HEK293 (cell line): ENCODE data around the gene TRMT61A.
A peak's percentile ranks its signal among the peaks of the same experiment; 100 is the strongest.

Source experiments
- CTCF ChIA-PET: fragments of 350-600 bp; formaldehyde crosslinking; extraction: SDS; loops from one replicate; lab custom pipeline; 2021; ENCODE audit warnings: antibody characterized with exemption; lab: Yijun Ruan, JAX
- POLR2A ChIA-PET: fragments of 300-600 bp; formaldehyde crosslinking; extraction: SDS; loops from one replicate; lab custom pipeline; 2020; ENCODE audit warnings: antibody characterized with exemption, inconsistent platforms; lab: Yijun Ruan, JAX
- H3K27ac ChIP-seq: fragments of 200-500 bp; sonication (Bioruptor generic); 2 replicates; pipeline ENCODE4 v1.5.1; 2014; ENCODE audit warnings: low read depth, low read length, control low read depth, inconsistent platforms; ENCODE audit errors: extremely low read depth
- H3K36me3 ChIP-seq, 2 experiments: fragments of 200-500 bp in 1 of 2; sonication (Bioruptor generic) in 1 of 2; 1 replicate in 1 of 2; 2 replicates in 1 of 2; pipeline ENCODE4 v1.5.1; 2014 to 2017; ENCODE audit warnings: inconsistent platforms in 2 of 2, low read length in 2 of 2; ENCODE audit not compliant: control insufficient read depth in 2 of 2, insufficient read depth in 1 of 2
- H3K4me1 ChIP-seq: fragments of 200-500 bp; sonication (Bioruptor generic); 2 replicates; pipeline ENCODE4 v1.5.1; 2014; ENCODE audit warnings: mild to moderate bottlenecking, low read length, inconsistent platforms; ENCODE audit not compliant: control insufficient read depth, insufficient read depth
- H3K4me3 ChIP-seq: 2 replicates; pipeline ENCODE4 v1.5.1; 2011; ENCODE audit warnings: low read depth, mild to moderate bottlenecking, control low read depth, low read length, moderate library complexity
- H3K9me3 ChIP-seq: fragments of 200-500 bp; sonication (Bioruptor generic); 2 replicates; pipeline ENCODE4 v1.5.1; 2014; ENCODE audit warnings: low read depth, low read length, inconsistent platforms; ENCODE audit not compliant: control insufficient read depth, insufficient read depth
- BCL6B ChIP-seq: fragments of 450-650 bp; formaldehyde crosslinking; IDR thresholded peaks from 2 replicates; pipeline ENCODE4 v1.5.1; 2017; ENCODE audit warnings: missing biosample characterization, missing genetic modification characterization
- GLIS1 ChIP-seq: fragments of 450-650 bp; formaldehyde crosslinking; IDR thresholded peaks from 2 replicates; pipeline ENCODE4 v1.5.1; 2016; ENCODE audit warnings: missing biosample characterization, missing genetic modification characterization
- GLIS2 ChIP-seq: fragments of 450-650 bp; formaldehyde crosslinking; IDR thresholded peaks from 2 replicates; pipeline ENCODE4 v1.5.1; 2016; ENCODE audit warnings: missing biosample characterization, missing genetic modification characterization
- KLF8 ChIP-seq: fragments of 450-650 bp; formaldehyde crosslinking; IDR thresholded peaks from 2 replicates; pipeline ENCODE4 v1.5.1; 2016; ENCODE audit warnings: missing biosample characterization, missing genetic modification characterization
- ZBTB20 ChIP-seq: fragments of 450-650 bp; formaldehyde crosslinking; IDR thresholded peaks from 2 replicates; pipeline ENCODE4 v1.5.1; 2016; ENCODE audit warnings: missing biosample characterization, missing genetic modification characterization
- ZFP3 ChIP-seq: fragments of 450-650 bp; formaldehyde crosslinking; IDR thresholded peaks from 2 replicates; pipeline ENCODE4 v1.5.1; 2016; ENCODE audit warnings: low read depth, missing biosample characterization, missing genetic modification characterization
- ZNF121 ChIP-seq: fragments of 450-650 bp; formaldehyde crosslinking; IDR thresholded peaks from 2 replicates; pipeline ENCODE4 v1.5.1; 2016; ENCODE audit warnings: missing biosample characterization, missing genetic modification characterization
- ZNF157 ChIP-seq: fragments of 450-650 bp; formaldehyde crosslinking; IDR thresholded peaks from 2 replicates; pipeline ENCODE4 v1.5.1; 2016; ENCODE audit warnings: missing biosample characterization, missing genetic modification characterization
- ZNF2 ChIP-seq: fragments of 450-650 bp; formaldehyde crosslinking; IDR thresholded peaks from 2 replicates; pipeline ENCODE4 v1.5.1; 2016; ENCODE audit warnings: missing biosample characterization, missing genetic modification characterization
- ZNF221 ChIP-seq: fragments of 450-650 bp; formaldehyde crosslinking; IDR thresholded peaks from 2 replicates; pipeline ENCODE4 v1.5.1; 2017; ENCODE audit warnings: missing biosample characterization, missing genetic modification characterization, borderline replicate concordance
- ZSCAN16 ChIP-seq: fragments of 450-650 bp; formaldehyde crosslinking; IDR thresholded peaks from 2 replicates; pipeline ENCODE4 v1.5.1; 2016; ENCODE audit warnings: missing biosample characterization, missing genetic modification characterization

Gene TRMT61A

GRCh38 chr14:103534576-103535061 is 5.6 kb downstream of the TRMT61A start:
- TF ChIP-seq GLIS2 (tag by site-specific recombination), result peak; percentile 61
- peak; percentile 77 for TF ChIP-seq GLIS1 (tag by site-specific recombination)
- no peak for TF ChIP-seq ZNF121
- TF ChIP-seq, all 188 proteins: peak for 2
- ChIA-PET POLR2A (interaction anchor here (0.6 to 3.9 kb wide), 4 partner anchors 12 to 48 kb away, joined by 3 to 19 read pairs (median 4); partner anchors contain the start of gene CKB), CTCF (no interaction called here)
- Histone ChIP-seq H3K36me3 (peaks cover 0 to 19% of the 10 kb centered on the region in 2 experiments; a peak in 1 of 3 replicates), H3K4me3 (no peak overlapping the region), H3K4me1 (peaks cover 3% of the 10 kb centered on the region; the same call in 1 of the 2 replicates), H3K27ac (no peak overlapping the region), H3K9me3 (no peaks in the 10 kb centered on the region)

GRCh38 chr14:103535081-103535890 is 6.3 kb downstream of the TRMT61A start:
- POLR2A ChIA-PET, result interaction anchor here (1.5 to 3.9 kb wide), 2 partner anchors 13 to 15 kb away, joined by 6 to 19 read pairs; partner anchors contain the start of gene CKB
- TF ChIP-seq KLF8 (tag by site-specific recombination), result no peak
- TF ChIP-seq ZFP3 (tag by site-specific recombination), result no peak

GRCh38 chr14:103535891-103536565 is 7.0 kb downstream of the TRMT61A start:
- Histone ChIP-seq H3K9me3 (no peaks in the 10 kb centered on the region), H3K36me3 (peaks cover 0 to 14% of the 10 kb centered on the region in 2 experiments; a peak in 1 of 3 replicates)
- TF ChIP-seq GLIS2 (tag by site-specific recombination) (0 out of 2 replicates have a peak, but pooled peaks have one; percentile 11), GLIS1 (tag by site-specific recombination) (peak; percentile 66), BCL6B (tag by site-specific recombination) (no peak), ZBTB20 (tag by site-specific recombination) (no peak), ZSCAN16 (no peak)
- TF ChIP-seq, all 188 proteins: peak for 2
- H3K27ac ChIP-seq, result no peak overlapping the region
- ChIA-PET CTCF (interaction anchor here (0.5 to 0.6 kb wide), 2 partner anchors 11 to 111 kb away, joined by 3 to 5 read pairs; no protein-coding TSS in a partner anchor), POLR2A (interaction anchor here (0.8 to 3.9 kb wide), 3 partner anchors 13 to 15 kb away, joined by 4 to 19 read pairs (median 6); partner anchors contain the start of gene CKB)
- no peak overlapping the region for H3K4me3 ChIP-seq
- H3K4me1 ChIP-seq, result 0 out of 2 replicates have a peak, but pooled peaks cover 5% of the 10 kb centered on the region

More at GRCh38 chr14:103535081-103535890, 6.3 kb downstream of the TRMT61A start:
- Histone ChIP-seq H3K4me1 (0 out of 2 replicates have a peak, but pooled peaks cover under 1% of the 10 kb centered on the region), H3K36me3 (peaks cover 0 to 19% of the 10 kb centered on the region in 2 experiments; a peak in 1 of 3 replicates), H3K4me3 (no peak overlapping the region), H3K9me3 (no peaks in the 10 kb centered on the region), H3K27ac (no peak overlapping the region)
- CTCF ChIA-PET, result no interaction called here

GRCh38 chr14:103536693-103537092 is 7.7 kb downstream of the TRMT61A start:
- Histone ChIP-seq H3K9me3 (no peaks in the 10 kb centered on the region), H3K27ac (no peak overlapping the region), H3K4me1 (0 out of 2 replicates have a peak, but pooled peaks cover 5% of the 10 kb centered on the region), H3K36me3 (peaks cover 0 to 14% of the 10 kb centered on the region in 2 experiments; a peak in 1 of 3 replicates), H3K4me3 (no peak overlapping the region)
- ChIA-PET POLR2A (interaction anchor here (0.6 to 1.2 kb wide), 3 partner anchors 15 to 435 kb away, joined by 3 to 5 read pairs (median 4); no protein-coding TSS in a partner anchor), CTCF (interaction anchor here (0.5 to 0.6 kb wide), 2 partner anchors 111 to 370 kb away, joined by 3 to 5 read pairs; no protein-coding TSS in a partner anchor)
- TF ChIP-seq ZNF221 (tag by site-specific recombination), result no peak
- TF ChIP-seq ZNF157, result no peak
- TF ChIP-seq ZNF2 (tag by site-specific recombination), result no peak
